ENCODE measurements around the gene UBASH3B.

The UBASH3B gene

GRCh38 chr11:122751292-122752070 is 96.0 kb downstream of the UBASH3B start:
- peak; percentile 33 for DNase-seq (ENCODE audit: low read depth, low spot score)

DNA sequence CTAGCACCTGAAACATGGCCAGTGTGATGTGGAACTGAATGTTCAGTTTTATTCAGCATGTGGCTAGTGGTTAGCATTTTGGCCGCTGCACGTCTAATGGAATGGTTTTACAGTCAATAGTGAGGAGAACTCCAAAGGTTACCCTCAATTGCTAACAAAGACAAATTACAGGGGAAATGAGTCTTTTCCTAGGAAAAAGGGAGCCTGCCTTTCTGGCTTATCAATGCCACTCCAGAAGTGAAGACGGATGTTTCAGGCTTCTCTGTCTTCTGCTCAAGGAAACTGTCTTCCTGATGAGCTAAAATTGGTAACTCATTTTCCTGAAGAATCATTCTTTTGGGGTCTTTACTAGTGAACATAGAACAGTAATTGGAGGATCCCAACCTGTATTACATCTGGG is 98.5 kb downstream of the UBASH3B start:
- no peak for DNase-seq (ENCODE audit: low read depth, low spot score)

DNA sequence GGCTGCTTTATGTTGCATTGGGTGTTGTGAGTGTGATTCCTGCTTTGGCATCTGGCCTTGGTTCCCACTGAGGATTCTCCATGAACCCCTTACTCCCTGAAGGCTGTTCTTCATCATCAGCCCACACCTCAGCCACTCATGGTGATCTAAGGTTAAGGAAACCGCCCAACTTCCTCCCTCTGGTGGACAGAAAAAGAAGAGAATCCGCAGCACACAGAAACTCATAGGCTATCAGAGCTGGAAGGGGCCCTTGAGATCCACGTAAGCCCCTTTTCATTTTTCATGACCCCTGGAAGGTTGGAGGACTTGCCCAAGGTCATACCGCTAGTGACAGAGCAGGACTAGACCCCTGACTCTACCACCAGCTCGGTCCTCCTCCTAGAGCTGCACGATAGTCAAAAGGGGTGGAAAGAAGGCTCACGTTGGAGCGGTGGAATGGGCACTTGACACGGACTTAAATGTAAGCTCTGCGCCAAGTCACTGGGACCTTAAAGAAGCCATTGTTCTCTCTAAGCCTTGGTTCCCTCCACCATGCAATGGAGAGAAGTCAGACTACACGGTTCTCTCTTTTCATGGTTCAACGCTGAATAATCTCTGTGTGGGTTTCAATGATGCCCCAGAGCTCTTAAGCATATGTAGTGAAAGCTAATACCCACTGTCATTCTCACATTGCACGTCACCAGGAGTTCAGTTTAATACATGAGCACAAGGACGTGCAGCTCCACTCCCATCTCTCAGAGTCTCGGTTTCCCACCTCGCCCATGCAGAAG is 99.2 kb downstream of the UBASH3B start:
- no peak for DNase-seq (ENCODE audit: low read depth, low spot score)

- DNase-seq (ENCODE audit: low read depth, low spot score) = no peak
These were observed 99.9 kb downstream of the UBASH3B start for GRCh38 chr11:122755409-122755808.

GRCh38 chr11:122755941-122756340 is 100.4 kb downstream of the UBASH3B start:
- no peak for DNase-seq (ENCODE audit: low read depth, low spot score)

GRCh38 chr11:122756417-122756816 is 100.9 kb downstream of the UBASH3B start:
- no peak for DNase-seq (ENCODE audit: low read depth, low spot score)

DNA sequence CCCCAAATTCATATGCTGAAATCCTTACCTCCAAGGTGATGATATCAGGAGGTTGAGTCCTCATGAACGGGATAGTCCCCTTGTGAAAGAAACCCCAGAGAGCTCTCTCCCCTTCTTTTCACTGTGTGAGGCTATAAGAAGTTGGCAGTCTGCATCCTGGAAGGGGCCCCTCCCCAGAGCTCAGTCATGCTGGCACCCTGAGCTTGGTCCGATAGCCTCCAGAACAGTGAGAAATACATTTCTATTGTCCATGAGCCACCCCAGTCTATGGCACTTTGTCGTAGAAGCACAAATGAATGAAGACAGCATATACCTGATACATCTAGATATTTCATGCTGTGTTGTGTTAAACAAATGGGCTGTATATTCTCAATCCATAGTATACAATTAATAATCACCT is 101.7 kb downstream of the UBASH3B start:
- no peak for DNase-seq (ENCODE audit: low read depth, low spot score)

GRCh38 chr11:122758339-122758738 is 102.8 kb downstream of the UBASH3B start:
- no peak for DNase-seq (ENCODE audit: low read depth, low spot score)

DNA sequence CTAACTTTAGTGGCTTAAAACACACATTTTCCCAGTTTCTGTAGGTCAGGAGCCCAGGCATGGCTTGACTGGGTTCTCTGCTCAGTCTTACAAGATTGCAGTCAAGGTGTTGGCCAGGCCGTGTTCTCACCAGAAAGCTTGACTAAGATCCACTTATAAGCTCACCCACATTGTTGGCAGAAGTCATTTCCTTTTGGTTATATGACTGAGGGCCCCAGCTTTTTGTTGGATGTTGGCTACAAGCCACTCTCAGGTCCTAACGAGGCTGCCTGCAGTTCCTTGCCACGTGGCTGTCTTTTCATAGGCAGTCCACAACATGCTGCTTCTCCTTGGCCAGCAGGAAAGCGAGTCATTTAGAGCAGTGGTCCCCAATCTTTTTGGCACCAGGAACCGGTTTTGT is 103.5 kb downstream of the UBASH3B start:
- DNase-seq (ENCODE audit: low read depth, low spot score) = peak; percentile 67

DNA sequence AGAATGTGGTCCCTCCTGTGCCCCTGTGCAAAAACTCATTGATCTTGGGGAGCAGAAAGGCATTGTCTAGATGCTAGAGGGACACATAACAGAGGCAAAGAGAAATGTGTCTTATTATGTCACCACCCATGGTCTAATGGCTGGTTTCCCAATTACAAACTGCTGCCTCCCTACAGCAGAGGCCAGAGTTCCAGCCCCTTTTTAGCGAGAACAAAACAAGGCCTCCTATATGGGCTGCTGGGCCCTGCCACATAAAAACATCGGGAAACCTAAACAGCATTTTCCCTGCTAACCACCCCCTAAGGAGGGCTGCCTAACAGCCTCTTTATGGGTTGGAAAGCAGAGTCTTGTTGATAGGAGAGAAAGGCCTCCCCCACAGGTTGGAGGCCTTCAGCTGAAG is 107.6 kb downstream of the UBASH3B start:
- no peak for DNase-seq (ENCODE audit: low read depth, low spot score)

GRCh38 chr11:122764371-122765090 is 109.0 kb downstream of the UBASH3B start:
- no peak for DNase-seq (ENCODE audit: low read depth, low spot score)

DNA sequence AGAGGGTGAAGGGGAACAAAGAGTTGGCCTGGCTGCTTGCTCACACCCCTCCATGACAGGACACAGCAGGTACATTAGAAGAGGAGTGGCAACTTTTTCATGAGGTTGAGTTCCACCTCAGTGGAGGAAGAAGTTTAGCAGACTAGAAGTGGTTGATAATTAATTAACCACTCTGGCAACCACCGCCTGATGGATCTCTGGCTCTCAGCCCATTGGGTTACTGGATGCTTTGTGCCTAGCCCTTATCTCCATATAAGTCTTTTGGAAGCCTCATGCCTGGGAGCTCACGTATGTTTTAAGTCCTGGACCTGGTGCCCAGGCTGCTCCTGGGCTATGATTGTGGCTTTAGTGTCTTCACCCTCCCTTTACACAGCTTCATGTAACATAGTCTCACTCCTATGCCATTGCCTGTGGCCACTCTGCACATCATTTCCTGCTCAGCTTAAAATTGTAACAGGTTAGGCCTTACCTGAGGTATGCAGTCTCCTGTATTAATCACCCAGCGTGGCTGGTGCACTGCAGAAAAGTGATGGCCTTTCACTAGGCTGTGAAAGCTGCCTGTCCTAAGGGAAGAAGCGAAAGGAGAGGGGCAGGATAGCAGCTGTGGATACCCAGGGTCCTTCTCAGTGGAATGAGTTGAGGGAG is 110.1 kb downstream of the UBASH3B start:
- no peak for DNase-seq (ENCODE audit: low read depth, low spot score)

GRCh38 chr11:122769126-122769780 is 113.7 kb downstream of the UBASH3B start:
- DNase-seq (ENCODE audit: low read depth, low spot score) = peak; percentile 37

DNA sequence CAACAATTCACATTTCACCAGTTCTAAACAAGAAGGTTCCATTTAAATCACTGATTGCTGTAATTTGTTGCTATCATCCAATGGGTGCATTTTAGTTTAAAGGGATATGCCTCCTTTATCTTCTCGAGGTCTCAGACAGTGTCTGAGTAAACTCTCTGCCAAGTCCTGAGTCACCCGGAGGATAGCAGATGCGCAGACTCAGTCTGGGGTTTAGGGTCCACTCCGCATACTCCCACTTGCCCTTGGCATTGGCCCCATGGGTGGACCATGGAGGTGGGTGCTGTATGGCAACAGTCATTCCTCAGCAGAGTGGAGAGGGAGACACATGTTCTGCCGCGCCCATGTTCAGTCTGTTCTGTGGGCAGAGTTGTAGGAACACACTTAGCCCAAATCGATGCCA is 117.4 kb downstream of the UBASH3B start:
- DNase-seq (ENCODE audit: low read depth, low spot score) = peak; percentile 49

GRCh38 chr11:122773781-122774266 is 118.3 kb downstream of the UBASH3B start:
- DNase-seq (ENCODE audit: low read depth, low spot score) = no peak

GRCh38 chr11:122775675-122776271 is 120.3 kb downstream of the UBASH3B start:
- DNase-seq (ENCODE audit: low read depth, low spot score) = no peak

DNA sequence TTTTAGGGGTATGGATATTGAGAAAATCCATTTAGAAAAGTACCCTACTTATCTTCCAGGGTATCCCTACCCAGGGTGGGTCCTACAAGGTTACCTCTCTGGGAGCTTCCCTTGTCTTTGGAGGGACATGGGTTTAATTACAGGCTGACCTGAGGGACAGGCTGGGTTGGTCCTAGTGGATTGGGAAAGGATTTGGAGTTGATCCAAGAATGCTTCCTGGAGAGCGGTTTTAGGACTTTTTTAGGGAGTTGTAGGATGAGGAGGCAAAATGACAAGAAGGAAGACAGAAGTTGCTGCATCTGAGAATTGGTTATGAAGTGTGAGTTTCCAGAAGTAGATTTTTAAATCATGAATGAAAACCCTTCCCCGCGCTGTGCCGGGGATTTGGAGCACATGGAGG is 121.0 kb downstream of the UBASH3B start:
- DNase-seq (ENCODE audit: low read depth, low spot score) = no peak

GRCh38 chr11:122777343-122777742 is 121.8 kb downstream of the UBASH3B start:
- DNase-seq (ENCODE audit: low read depth, low spot score) = no peak

DNA sequence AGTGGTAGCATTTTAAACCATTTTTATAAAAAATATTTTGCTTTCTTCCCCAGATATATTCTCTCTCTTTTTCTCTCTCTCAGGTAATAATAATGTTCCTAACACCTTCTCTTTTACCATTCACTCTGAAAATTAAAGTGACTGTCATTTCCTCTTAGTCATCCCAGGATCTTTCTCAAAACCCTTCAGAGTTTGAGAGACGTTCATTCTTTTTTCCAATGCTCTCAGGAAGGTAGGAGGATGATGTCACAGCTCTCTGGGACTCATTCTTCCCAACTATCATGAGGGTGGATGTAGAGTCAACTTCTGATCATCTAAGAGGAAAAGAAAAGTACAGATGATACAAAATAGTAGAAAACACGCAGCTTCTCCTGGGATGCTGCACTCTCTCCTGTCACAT is 122.6 kb downstream of the UBASH3B start:
- no peak for DNase-seq (ENCODE audit: low read depth, low spot score)

DNA sequence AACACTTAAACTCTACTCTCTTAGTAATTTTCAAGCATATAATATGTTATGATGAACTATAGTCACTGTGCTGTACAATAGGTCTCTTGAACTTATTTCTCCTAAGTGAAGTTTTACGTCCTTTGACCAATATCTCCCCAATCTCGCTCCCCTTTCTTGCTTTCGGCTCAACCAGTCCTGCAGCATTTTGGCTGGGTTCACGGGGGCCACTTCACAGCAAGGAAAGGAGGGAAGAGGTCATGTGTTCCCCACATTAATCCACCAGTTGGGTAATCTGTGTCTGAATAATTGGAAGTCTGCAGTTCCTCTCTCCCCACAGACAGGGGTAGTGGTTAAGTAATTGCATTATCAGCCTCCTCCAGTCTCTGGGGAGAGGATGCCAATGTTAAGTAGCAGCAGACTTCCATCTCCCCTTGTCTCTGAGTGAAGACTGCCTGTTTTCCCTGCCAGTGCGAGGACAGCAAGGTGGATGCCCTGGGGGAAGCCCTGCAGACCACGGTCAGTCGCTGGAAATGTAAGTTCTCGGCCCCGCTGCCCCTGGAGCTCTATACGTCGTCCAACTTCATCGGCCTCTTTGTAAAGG is 123.6 kb downstream of the UBASH3B start:
- no peak for DNase-seq (ENCODE audit: low read depth, low spot score)
